HEK293 (cell line): ENCODE data around the gene VPS18.

Experiments used
- CTCF ChIP-seq: fragments of 450-650 bp; formaldehyde crosslinking; IDR thresholded peaks from 2 replicates; pipeline ENCODE4 v1.5.1; 2016; ENCODE audit warnings: missing biosample characterization, missing genetic modification characterization
- FEZF1 ChIP-seq: fragments of 450-650 bp; formaldehyde crosslinking; IDR thresholded peaks from 2 replicates; pipeline ENCODE4 v1.5.1; 2016; ENCODE audit warnings: missing biosample characterization, missing genetic modification characterization
- HOXC10 ChIP-seq: sonication (generic); formaldehyde crosslinking; IDR thresholded peaks from 2 replicates; pipeline ENCODE4 v1.8.1; 2023; ENCODE audit warnings: mild to moderate bottlenecking, missing genetic modification reagents
- KLF9 ChIP-seq: fragments of 450-650 bp; formaldehyde crosslinking; IDR thresholded peaks from 2 replicates; pipeline ENCODE4 v1.5.1; 2016; ENCODE audit warnings: missing biosample characterization, missing genetic modification characterization, low read depth
- PRDM2 ChIP-seq: fragments of 450-650 bp; formaldehyde crosslinking; IDR thresholded peaks from 2 replicates; pipeline ENCODE4 v1.5.1; 2016; ENCODE audit warnings: missing biosample characterization, missing genetic modification characterization, borderline replicate concordance
- SP2 ChIP-seq: fragments of 450-650 bp; formaldehyde crosslinking; IDR thresholded peaks from 2 replicates; pipeline ENCODE4 v1.5.1; 2016; ENCODE audit warnings: missing biosample characterization, missing genetic modification characterization
- SP3 ChIP-seq: fragments of 450-650 bp; formaldehyde crosslinking; IDR thresholded peaks from 2 replicates; pipeline ENCODE4 v1.5.1; 2016; ENCODE audit warnings: missing biosample characterization, missing genetic modification characterization
- ZBTB7A ChIP-seq: fragments of 450-650 bp; formaldehyde crosslinking; IDR thresholded peaks from 2 replicates; pipeline ENCODE4 v1.5.1; 2016; ENCODE audit warnings: low read depth, missing biosample characterization, missing genetic modification characterization
- ZIC2 ChIP-seq: fragments of 450-650 bp; formaldehyde crosslinking; IDR thresholded peaks from 2 replicates; pipeline ENCODE4 v1.5.1; 2016; ENCODE audit warnings: missing biosample characterization, missing genetic modification characterization
- ZNF292 ChIP-seq: fragments of 450-650 bp; formaldehyde crosslinking; IDR thresholded peaks from 2 replicates; pipeline ENCODE4 v1.5.1; 2016; ENCODE audit warnings: low read depth, missing biosample characterization, missing genetic modification characterization, borderline replicate concordance
- ZNF423 ChIP-seq: fragments of 450-650 bp; formaldehyde crosslinking; IDR thresholded peaks from 2 replicates; pipeline ENCODE4 v1.5.1; 2016; ENCODE audit warnings: missing biosample characterization, missing genetic modification characterization
- ZNF585B ChIP-seq: fragments of 450-650 bp; formaldehyde crosslinking; IDR thresholded peaks from 2 replicates; pipeline ENCODE4 v1.5.1; 2016; ENCODE audit warnings: missing biosample characterization, missing genetic modification characterization
- ZNF747 ChIP-seq: fragments of 450-650 bp; formaldehyde crosslinking; IDR thresholded peaks from 2 replicates; pipeline ENCODE4 v1.5.1; 2016; ENCODE audit warnings: missing biosample characterization, missing genetic modification characterization
- ZNF830 ChIP-seq: fragments of 450-650 bp; IDR thresholded peaks from 2 replicates; pipeline ENCODE4 v1.5.0; 2018; ENCODE audit warnings: missing biosample characterization, missing genetic modification characterization, low read depth, mild to moderate bottlenecking, moderate library complexity

GRCh38 chr15:40872791-40873693 is 21.2 kb upstream of the VPS18 start:
- TF ChIP-seq CTCF (tag by site-specific recombination) (no peak), ZBTB7A (tag by site-specific recombination) (no peak), ZNF747 (no peak), ZNF423 (tag by site-specific recombination) (no peak), HOXC10 (CRISPR knock-in tag) (no peak), SP3 (tag by site-specific recombination) (no peak), PRDM2 (tag by site-specific recombination) (no peak), ZNF830 (tag by site-specific recombination) (no peak), ZNF585B (no peak), ZNF292 (tag by site-specific recombination) (no peak), FEZF1 (no peak), SP2 (tag by site-specific recombination) (no peak), KLF9 (no peak), ZIC2 (tag by site-specific recombination) (no peak; the same call in none of the 2 replicates)
